CD14-positive monocyte (primary cell): ENCODE measurements around the gene PRKN. TPM values are rescaled to one million over a fixed set of nuclear protein-coding genes. Genes with fewer than 3 reads are reported as not detected.

Experiments used
- DNase-seq, 3 donors: peaks; one replicate each; pipeline ENCODE4 v3.0.0-alpha.2; 2011 to 2022
- H2AFZ ChIP-seq: 2 replicates; pipeline ENCODE4 v1.6.0; 2012; ENCODE audit warnings: mild to moderate bottlenecking, low read depth, low read length, inconsistent platforms; ENCODE audit not compliant: insufficient read depth, poor library complexity, severe bottlenecking
- H3K27ac ChIP-seq, 2 donors: 1 replicate in 1 of 2; 2 replicates in 1 of 2; pipeline ENCODE4 v1.5.1; 2012 to 2013; ENCODE audit warnings: low read length in 2 of 2, control low read depth in 1 of 2, inconsistent platforms in 1 of 2, low read depth in 1 of 2, mild to moderate bottlenecking in 1 of 2
- H3K27me3 ChIP-seq, 2 donors: one replicate each; pipeline versions ENCODE4 v1.6.0 to v1.6.1; 2011 to 2013; ENCODE audit warnings: low read length in 2 of 2; ENCODE audit not compliant: control insufficient read depth in 2 of 2, insufficient read depth in 2 of 2
- H3K36me3 ChIP-seq, 2 donors: replicated peaks in 1 of 2; 1 replicate in 1 of 2; 2 replicates in 1 of 2; pipeline versions ENCODE4 v1.5.1 to v1.6.1; 2012 to 2013; ENCODE audit warnings: low read length in 2 of 2, control low read depth in 1 of 2, inconsistent platforms in 1 of 2, mild to moderate bottlenecking in 1 of 2; ENCODE audit not compliant: insufficient read depth in 2 of 2, control insufficient read depth in 1 of 2
- H3K4me1 ChIP-seq, 2 donors: 1 replicate in 1 of 2; 2 replicates in 1 of 2; pipeline versions ENCODE4 v1.5.1 to v1.6.1; 2012 to 2013; ENCODE audit warnings: low read length in 2 of 2, control low read depth in 1 of 2, inconsistent platforms in 1 of 2, mild to moderate bottlenecking in 1 of 2, moderate library complexity in 1 of 2; ENCODE audit not compliant: insufficient read depth in 2 of 2, control insufficient read depth in 1 of 2
- H3K4me2 ChIP-seq: replicated peaks from 2 replicates; pipeline ENCODE3; 2012; ENCODE audit warnings: low read length, moderate library complexity, mild to moderate bottlenecking; ENCODE audit not compliant: poor library complexity, severe bottlenecking; ENCODE audit errors: extremely low read depth
- H3K4me3 ChIP-seq, 3 experiments: fragments of 200-600 bp in 1 of 3; sonication (generic) in 1 of 3; replicated peaks in 1 of 3; 1 replicate in 2 of 3; 2 replicates in 1 of 3; pipeline ENCODE4 v1.5.1; 2011 to 2013; ENCODE audit warnings: low read length in 3 of 3, mild to moderate bottlenecking in 3 of 3, control low read depth in 2 of 3, low read depth in 2 of 3, inconsistent platforms in 1 of 3, moderate library complexity in 1 of 3
- H3K79me2 ChIP-seq: 2 replicates; pipeline ENCODE4 v1.6.0; 2012; ENCODE audit warnings: mild to moderate bottlenecking, control low read depth, inconsistent platforms, low read length, moderate library complexity; ENCODE audit not compliant: insufficient read depth
- H3K9ac ChIP-seq: 2 replicates; pipeline ENCODE4 v1.6.0; 2017; ENCODE audit warnings: low read length, mild to moderate bottlenecking; ENCODE audit not compliant: insufficient read depth, poor library complexity, severe bottlenecking
- H3K9me3 ChIP-seq, 2 donors: replicated peaks in 1 of 2; 1 replicate in 1 of 2; 2 replicates in 1 of 2; pipeline versions ENCODE4 v1.5.1 to v1.6.1; 2012 to 2013; ENCODE audit warnings: low read length in 2 of 2, control low read depth in 1 of 2; ENCODE audit not compliant: control insufficient read depth in 1 of 2, insufficient read depth in 1 of 2
- H4K20me1 ChIP-seq: 2 replicates; pipeline ENCODE4 v1.6.0; 2012; ENCODE audit warnings: mild to moderate bottlenecking, low read length, control low read depth, moderate library complexity; ENCODE audit not compliant: insufficient read depth
- H3K27ac Mint-ChIP-seq, 7 donors: one replicate each; pipeline ENCODE4 v1.8.0; 2020; ENCODE audit warnings: mild to moderate bottlenecking in 7 of 7, mixed read lengths in 7 of 7, moderate library complexity in 6 of 7, inconsistent platforms in 2 of 7
- H3K27me3 Mint-ChIP-seq, 3 donors: one replicate each; pipeline ENCODE4 v1.8.0; 2021 to 2022; ENCODE audit warnings: low read depth in 3 of 3, mild to moderate bottlenecking in 3 of 3, mixed read lengths in 3 of 3, moderate library complexity in 3 of 3, inconsistent platforms in 1 of 3
- H3K36me3 Mint-ChIP-seq, 2 donors: one replicate each; pipeline ENCODE4 v1.8.0; 2020; ENCODE audit warnings: mixed read lengths in 2 of 2, inconsistent platforms in 1 of 2, mild to moderate bottlenecking in 1 of 2
- H3K4me1 Mint-ChIP-seq: one replicate; pipeline ENCODE4 v1.8.0; 2020; ENCODE audit warnings: mild to moderate bottlenecking, mixed read lengths
- H3K4me3 Mint-ChIP-seq, 2 donors: one replicate each; pipeline ENCODE4 v1.8.0; 2020; ENCODE audit warnings: mild to moderate bottlenecking in 2 of 2, mixed read lengths in 2 of 2, moderate library complexity in 1 of 2
- H3K9me3 Mint-ChIP-seq, 7 donors: one replicate each; pipeline ENCODE4 v1.8.0; 2020 to 2022; ENCODE audit warnings: mixed read lengths in 7 of 7, mild to moderate bottlenecking in 6 of 7, moderate library complexity in 6 of 7, inconsistent platforms in 2 of 7
- WGBS: methylation state at CpG from one replicate; pipeline ENCODE4 v1.1.5; 2013; ENCODE audit warnings: missing lambda C conversion rate; ENCODE audit not compliant: insufficient coverage; 5-methylcytosine and 5-hydroxymethylcytosine counted together
- intact Hi-C, 2 donors: fragments of 100-400 bp; cut with micrococcal nuclease; formaldehyde crosslinking; loops; one replicate each; pipeline versions ENCODE4 v1.15.0 to v1.15.1; 2023
- polyA plus RNA-seq, 3 donors: library from polyadenylated mRNA; depleted of rRNA in 1 of 3; unstranded in 2 of 3; stranded (reverse) in 1 of 3; fragments of 300-500 nt in 2 of 3; fragments of >200 nt in 1 of 3; fragmentation: Illumina TruSeq in 2 of 3; gene quantifications; 1 replicate in 2 of 3; 2 replicates in 1 of 3; pipeline ENCODE4 v1.2.3, GENCODE V29; 2012 to 2021
- TF ChIP-seq, protein P1 (sequence below): fragments of 200-600 bp; IDR thresholded peaks from one replicate; pipeline ENCODE4 v1.8.0; 2022; ENCODE audit warnings: antibody characterized with exemption, mild to moderate bottlenecking

Gene PRKN
- polyA plus RNA-seq, 3 donors, result 0.19 to 0.21 TPM; not detected in 1

DNA sequence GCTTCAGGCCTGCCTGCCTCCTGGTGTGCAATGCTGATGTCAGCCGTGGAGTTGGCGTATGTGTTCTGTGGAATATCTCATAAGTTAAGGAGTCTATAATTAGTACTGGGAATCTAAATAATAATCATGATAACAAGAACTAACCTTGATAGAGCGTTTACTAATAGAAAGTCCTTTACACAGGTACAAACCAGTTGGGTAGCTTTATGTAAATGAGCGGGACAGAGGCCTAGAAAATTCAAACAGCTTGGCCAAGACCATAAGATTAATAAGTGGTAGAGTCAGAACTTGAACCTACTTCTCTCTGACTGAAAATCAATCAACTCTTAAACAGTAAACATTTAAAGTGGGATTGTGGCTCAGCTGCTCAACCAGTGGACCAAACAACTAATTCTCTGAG lies 882.8 kb downstream of the PRKN start:
- WGBS, result no CpG with 5 or more reads among the region's 4 CpGs
- Mint-ChIP-seq H3K4me1 (no peaks in the 10 kb centered on the region), H3K9me3 (peaks cover 0 to 12% (median 2%) of the 10 kb centered on the region in 7 donors), H3K27ac (no peak overlapping the region), H3K36me3 (no peaks in the 10 kb centered on the region), H3K4me3 (no peak overlapping the region), H3K27me3 (peaks cover 0 to 3% (median 0%) of the 10 kb centered on the region in 3 donors)
- H4K20me1 ChIP-seq, result no peaks in the 10 kb centered on the region
- DNase-seq, result no peak
- H3K9ac ChIP-seq, result no peak overlapping the region
- no peak overlapping the region for H2AFZ ChIP-seq
- H3K36me3 ChIP-seq, result no peaks in the 10 kb centered on the region
- intact Hi-C loops, result no loop called here
- no peak overlapping the region for H3K4me3 ChIP-seq
- H3K9me3 ChIP-seq, result no peaks in the 10 kb centered on the region
- TF ChIP-seq, protein P1, sequence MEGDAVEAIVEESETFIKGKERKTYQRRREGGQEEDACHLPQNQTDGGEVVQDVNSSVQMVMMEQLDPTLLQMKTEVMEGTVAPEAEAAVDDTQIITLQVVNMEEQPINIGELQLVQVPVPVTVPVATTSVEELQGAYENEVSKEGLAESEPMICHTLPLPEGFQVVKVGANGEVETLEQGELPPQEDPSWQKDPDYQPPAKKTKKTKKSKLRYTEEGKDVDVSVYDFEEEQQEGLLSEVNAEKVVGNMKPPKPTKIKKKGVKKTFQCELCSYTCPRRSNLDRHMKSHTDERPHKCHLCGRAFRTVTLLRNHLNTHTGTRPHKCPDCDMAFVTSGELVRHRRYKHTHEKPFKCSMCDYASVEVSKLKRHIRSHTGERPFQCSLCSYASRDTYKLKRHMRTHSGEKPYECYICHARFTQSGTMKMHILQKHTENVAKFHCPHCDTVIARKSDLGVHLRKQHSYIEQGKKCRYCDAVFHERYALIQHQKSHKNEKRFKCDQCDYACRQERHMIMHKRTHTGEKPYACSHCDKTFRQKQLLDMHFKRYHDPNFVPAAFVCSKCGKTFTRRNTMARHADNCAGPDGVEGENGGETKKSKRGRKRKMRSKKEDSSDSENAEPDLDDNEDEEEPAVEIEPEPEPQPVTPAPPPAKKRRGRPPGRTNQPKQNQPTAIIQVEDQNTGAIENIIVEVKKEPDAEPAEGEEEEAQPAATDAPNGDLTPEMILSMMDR, result no peak
- H3K27ac ChIP-seq, result no peak overlapping the region
- H3K4me1 ChIP-seq, result no peaks in the 10 kb centered on the region
- no peaks in the 10 kb centered on the region for H3K79me2 ChIP-seq
- H3K27me3 ChIP-seq, result no peaks in the 10 kb centered on the region
- no peak overlapping the region for H3K4me2 ChIP-seq

DNA sequence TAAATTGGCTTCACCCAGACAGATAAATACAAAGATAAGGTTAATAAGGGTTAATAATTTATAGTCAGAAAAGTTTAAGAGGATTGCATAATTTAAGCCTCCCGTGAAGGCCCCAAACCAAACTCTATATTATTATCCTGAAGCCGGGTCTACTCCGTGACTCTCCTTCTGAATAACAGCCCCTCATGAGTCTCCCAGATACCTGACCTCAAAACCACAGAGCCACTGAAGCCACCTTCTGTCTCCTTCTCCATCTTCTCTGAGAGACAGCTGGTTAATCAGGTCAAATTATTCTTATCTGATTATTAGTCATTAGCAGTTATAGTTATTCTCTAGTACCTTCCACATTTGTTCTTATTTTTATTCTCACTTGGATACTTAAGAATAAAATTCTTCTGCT lies 884.5 kb downstream of the PRKN start:
- 50% methylated on average over 2 of the region's 3 CpGs for WGBS
- intact Hi-C loops, result no loop called here

More for the DNA sequence above, 884.5 kb downstream of the PRKN start:
- H3K9me3 ChIP-seq, result no peaks in the 10 kb centered on the region
- peaks cover 0 to 11% (median 2%) of the 10 kb centered on the region in 7 donors for H3K9me3 Mint-ChIP-seq
- H3K36me3 ChIP-seq, result no peaks in the 10 kb centered on the region
- H3K4me1 Mint-ChIP-seq, result no peaks in the 10 kb centered on the region
- no peaks in the 10 kb centered on the region for H3K4me1 ChIP-seq
- H4K20me1 ChIP-seq, result no peaks in the 10 kb centered on the region
- H3K27ac Mint-ChIP-seq, result no peak overlapping the region
- no peaks in the 10 kb centered on the region for H3K79me2 ChIP-seq
- no peak overlapping the region for H3K4me3 ChIP-seq
- H3K36me3 Mint-ChIP-seq, result no peaks in the 10 kb centered on the region
- H3K4me2 ChIP-seq, result no peak overlapping the region
- TF ChIP-seq, protein P1, result no peak
- H3K4me3 Mint-ChIP-seq, result no peak overlapping the region
- H3K27me3 ChIP-seq, result no peaks in the 10 kb centered on the region
- H3K27ac ChIP-seq, result no peak overlapping the region
- DNase-seq, result no peak
- no peak overlapping the region for H3K9ac ChIP-seq
- peaks cover 0 to 3% (median 0%) of the 10 kb centered on the region in 3 donors for H3K27me3 Mint-ChIP-seq
- no peak overlapping the region for H2AFZ ChIP-seq
